ENCODE data around the gene PRELID1. TPM values are rescaled to one million over a fixed set of nuclear protein-coding genes. Genes with fewer than 3 reads are reported as not detected.

The PRELID1 gene
- total RNA-seq, 2 experiments from 2014 or later, result 33.1 to 35.0 TPM

- Histone ChIP-seq H3K36me3 (ENCODE audit: insufficient read depth, low read length) (peaks cover 13% of the 10 kb centered on the region), H3K27ac (ENCODE audit: low read depth in 1 of 2, low read length in 2 of 2) (peak overlapping the region; percentile 15 to 49), H3K4me3 (ENCODE audit: low read length) (peak overlapping the region; percentile 92), H3K4me1 (ENCODE audit: insufficient read depth, low read length) (peaks cover 71% of the 10 kb centered on the region), H3K27me3 (ENCODE audit: control insufficient read depth in 1 of 2, insufficient read depth in 2 of 2, low read length in 2 of 2) (no peaks in the 10 kb centered on the region), H3K9me3 (ENCODE audit: control insufficient read depth in 1 of 2, insufficient read depth in 1 of 2, low read length in 2 of 2) (no peaks in the 10 kb centered on the region)
- peak in 2 of 14 experiments; percentile 36 to 57 for DNase-seq
- intact Hi-C loops (cut with DNase I, micrococcal nuclease), result loop anchor here in 1 of 2 experiments (2.0 to 10.0 kb wide), 3 partner anchors 169 to 853 kb away; partner anchors contain the start of genes NHP2, NSD1 and TMED9
- Mint-ChIP-seq H3K27me3 (no peaks in the 10 kb centered on the region), H3K27ac (peak overlapping the region; percentile 88), H3K4me3 (peak overlapping the region; percentile 90), H3K9me3 (no peaks in the 10 kb centered on the region), H3K4me1 (ENCODE audit: low read depth) (peaks cover 80% of the 10 kb centered on the region), H3K36me3 (ENCODE audit: low read depth) (peaks cover 47% of the 10 kb centered on the region)
- CTCF ChIA-PET, result interaction anchor here (0.9 to 1.0 kb wide), 2 partner anchors 8 to 12 kb away, joined by 3 to 4 read pairs; no protein-coding TSS in a partner anchor
- ATAC-seq (ENCODE audit: poor library complexity), result no peak
- no peak for TF ChIP-seq CTCF (IDR thresholded peaks at IDR 0.05)
- POLR2A ChIA-PET, result interaction anchor here (1.0 to 3.4 kb wide), 5 partner anchors 11 to 187 kb away, joined by 3 to 15 read pairs (median 3); partner anchors contain the start of gene LMAN2
These were observed 2.0 kb upstream of the PRELID1 start for GRCh38 chr5:177301503-177302165.

- Mint-ChIP-seq H3K4me1 (ENCODE audit: low read depth) (peaks cover 81% of the 10 kb centered on the region), H3K9me3 (no peaks in the 10 kb centered on the region), H3K4me3 (peak overlapping the region; percentile 90), H3K27me3 (no peaks in the 10 kb centered on the region), H3K36me3 (ENCODE audit: low read depth) (peaks cover 48% of the 10 kb centered on the region), H3K27ac (peak overlapping the region; percentile 88)
- no peak for ATAC-seq (ENCODE audit: poor library complexity)
- DNase-seq, result peak in 1 of 14 experiments; percentile 38
- H3K27me3 ChIP-seq (ENCODE audit: control insufficient read depth in 1 of 2, insufficient read depth in 2 of 2, low read length in 2 of 2), result no peaks in the 10 kb centered on the region
- no peaks in the 10 kb centered on the region for H3K9me3 ChIP-seq (ENCODE audit: control insufficient read depth in 1 of 2, insufficient read depth in 1 of 2, low read length in 2 of 2)
- H3K4me1 ChIP-seq (ENCODE audit: insufficient read depth, low read length), result peaks cover 76% of the 10 kb centered on the region
- ChIA-PET CTCF (interaction anchor here (0.9 to 1.3 kb wide), 2 partner anchors 7 to 14 kb away, joined by 4 read pairs; no protein-coding TSS in a partner anchor), POLR2A (interaction anchor here (0.6 to 3.4 kb wide), 5 partner anchors 10 to 168 kb away, joined by 3 to 15 read pairs (median 4); partner anchors contain the start of genes GRK6 and LMAN2)
- H3K27ac ChIP-seq (ENCODE audit: low read depth in 1 of 2, low read length in 2 of 2), result peak overlapping the region; percentile 17 to 78
- peak overlapping the region; percentile 92 for H3K4me3 ChIP-seq (ENCODE audit: low read length)
- no peak for TF ChIP-seq CTCF (IDR thresholded peaks at IDR 0.05)
- H3K36me3 ChIP-seq (ENCODE audit: insufficient read depth, low read length), result peaks cover 21% of the 10 kb centered on the region
- intact Hi-C loops (cut with DNase I, micrococcal nuclease), result loop anchor here in 1 of 2 experiments (1.0 to 10.0 kb wide), 4 partner anchors 170 to 852 kb away; partner anchors contain the start of genes NHP2, NSD1 and TMED9
These were observed 1.1 kb upstream of the PRELID1 start for GRCh38 chr5:177302354-177303110.

- Mint-ChIP-seq H3K4me1 (ENCODE audit: low read depth) (peaks cover 77% of the 10 kb centered on the region), H3K27ac (peak overlapping the region; percentile 88), H3K4me3 (peak overlapping the region; percentile 90), H3K9me3 (no peaks in the 10 kb centered on the region), H3K36me3 (ENCODE audit: low read depth) (peaks cover 48% of the 10 kb centered on the region), H3K27me3 (no peaks in the 10 kb centered on the region)
- CTCF ChIA-PET, result interaction anchor here (0.6 to 1.3 kb wide), 4 partner anchors 12 to 197 kb away, joined by 3 to 4 read pairs (median 4); no protein-coding TSS in a partner anchor
- POLR2A ChIA-PET, result interaction anchor here (0.7 to 3.4 kb wide), 5 partner anchors 9 to 171 kb away, joined by 3 to 15 read pairs (median 4); partner anchors contain the start of genes GRK6 and LMAN2
- DNase-seq (peak in 1 of 14 experiments; percentile 30), ATAC-seq (ENCODE audit: poor library complexity) (peak; percentile 6)
- no peak for TF ChIP-seq CTCF (IDR thresholded peaks at IDR 0.05)
- H3K36me3 ChIP-seq (ENCODE audit: insufficient read depth, low read length), result peaks cover 21% of the 10 kb centered on the region
- H3K9me3 ChIP-seq (ENCODE audit: control insufficient read depth in 1 of 2, insufficient read depth in 1 of 2, low read length in 2 of 2), result no peaks in the 10 kb centered on the region
- H3K4me3 ChIP-seq (ENCODE audit: low read length), result peak overlapping the region; percentile 92
- H3K27ac ChIP-seq (ENCODE audit: low read depth in 1 of 2, low read length in 2 of 2), result peak overlapping the region; percentile 60 to 78
- H3K4me1 ChIP-seq (ENCODE audit: insufficient read depth, low read length), result peaks cover 86% of the 10 kb centered on the region
- H3K27me3 ChIP-seq (ENCODE audit: control insufficient read depth in 1 of 2, insufficient read depth in 2 of 2, low read length in 2 of 2), result no peaks in the 10 kb centered on the region
- intact Hi-C loops (cut with DNase I, micrococcal nuclease), result loop anchor here in 1 of 2 experiments (1.0 to 10.0 kb wide), 4 partner anchors 172 to 851 kb away; partner anchors contain the start of genes NHP2, NSD1 and TMED9
These were observed 359 bp downstream of the PRELID1 start for GRCh38 chr5:177303925-177304391.
